Measurements from ENCODE around the gene MAPK10. TPM values are rescaled to one million over a fixed set of nuclear protein-coding genes. Genes with fewer than 3 reads are reported as not detected.

Gene MAPK10
- total RNA-seq, 1 experiment from 2014 or later, result 6.8 TPM

- intact Hi-C loops (cut with micrococcal nuclease; ENCODE audit: unreplicated experiment), result no loop called here
- TF ChIP-seq CTCF (conservative IDR thresholded peaks at IDR 0.05; ENCODE audit: low read depth, low read length) (no peak), EZH2 (IDR thresholded peaks at IDR 0.05; ENCODE audit: borderline replicate concordance, low read depth, low read length, poor library complexity, severe bottlenecking) (no peak)
- ChIA-PET CTCF (no interaction called here), POLR2A (ENCODE audit: low non-redundant PET) (no interaction called here)
- no TSS peak for BruUV-seq (replicated peaks)
- DNase-seq (ENCODE audit: low spot score), result no peak
- H3K9me3 ChIP-seq (ENCODE audit: low read depth, low read length, poor library complexity, severe bottlenecking), result no peaks in the 10 kb centered on the region
- no peak overlapping the region for H3K27ac ChIP-seq (ENCODE audit: low read depth, low read length, poor library complexity, severe bottlenecking)
- H3K4me3 ChIP-seq (ENCODE audit: low read depth, low read length, poor library complexity, severe bottlenecking), result no peak overlapping the region
- no peaks in the 10 kb centered on the region for H3K36me3 ChIP-seq (ENCODE audit: insufficient read depth, low read length, poor library complexity, severe bottlenecking)
- H3K4me1 ChIP-seq (ENCODE audit: insufficient read depth, low read length, poor library complexity, severe bottlenecking), result no peaks in the 10 kb centered on the region
- H3K27me3 ChIP-seq (replicated peaks; ENCODE audit: insufficient read depth, low read depth, low read length, poor library complexity), result no peaks in the 10 kb centered on the region
Observed at GRCh38 chr4:86203176-86203575, 156.7 kb downstream of the MAPK10 start.

GRCh38 chr4:86185659-86186058 lies 174.2 kb downstream of the MAPK10 start:
- no peaks in the 10 kb centered on the region for H3K36me3 ChIP-seq (ENCODE audit: insufficient read depth, low read length, poor library complexity, severe bottlenecking)
- no peaks in the 10 kb centered on the region for H3K9me3 ChIP-seq (ENCODE audit: low read depth, low read length, poor library complexity, severe bottlenecking)

GRCh38 chr4:86184901-86185285 lies 175.0 kb downstream of the MAPK10 start:
- Histone ChIP-seq H3K27ac (ENCODE audit: low read depth, low read length, poor library complexity, severe bottlenecking) (no peak overlapping the region), H3K4me3 (ENCODE audit: low read depth, low read length, poor library complexity, severe bottlenecking) (no peak overlapping the region), H3K36me3 (ENCODE audit: insufficient read depth, low read length, poor library complexity, severe bottlenecking) (no peaks in the 10 kb centered on the region), H3K27me3 (replicated peaks; ENCODE audit: insufficient read depth, low read depth, low read length, poor library complexity) (no peaks in the 10 kb centered on the region), H3K4me1 (ENCODE audit: insufficient read depth, low read length, poor library complexity, severe bottlenecking) (no peaks in the 10 kb centered on the region), H3K9me3 (ENCODE audit: low read depth, low read length, poor library complexity, severe bottlenecking) (no peaks in the 10 kb centered on the region)
- DNase-seq (ENCODE audit: low spot score), result no peak
- POLR2A ChIA-PET (ENCODE audit: low non-redundant PET), result no interaction called here
- no TSS peak for BruUV-seq (replicated peaks)
- intact Hi-C loops (cut with micrococcal nuclease; ENCODE audit: unreplicated experiment), result no loop called here
- TF ChIP-seq EZH2 (IDR thresholded peaks at IDR 0.05; ENCODE audit: borderline replicate concordance, low read depth, low read length, poor library complexity, severe bottlenecking) (no peak), CTCF (conservative IDR thresholded peaks at IDR 0.05; ENCODE audit: low read depth, low read length) (no peak)
- CTCF ChIA-PET, result no interaction called here

More at GRCh38 chr4:86185659-86186058, 174.2 kb downstream of the MAPK10 start:
- intact Hi-C loops (cut with micrococcal nuclease; ENCODE audit: unreplicated experiment), result no loop called here
- no peaks in the 10 kb centered on the region for H3K4me1 ChIP-seq (ENCODE audit: insufficient read depth, low read length, poor library complexity, severe bottlenecking)
- POLR2A ChIA-PET (ENCODE audit: low non-redundant PET), result no interaction called here
- BruUV-seq (replicated peaks), result no TSS peak
- H3K4me3 ChIP-seq (ENCODE audit: low read depth, low read length, poor library complexity, severe bottlenecking), result no peak overlapping the region
- no peaks in the 10 kb centered on the region for H3K27me3 ChIP-seq (replicated peaks; ENCODE audit: insufficient read depth, low read depth, low read length, poor library complexity)
- DNase-seq (ENCODE audit: low spot score), result no peak
- TF ChIP-seq CTCF (conservative IDR thresholded peaks at IDR 0.05; ENCODE audit: low read depth, low read length) (no peak), EZH2 (IDR thresholded peaks at IDR 0.05; ENCODE audit: borderline replicate concordance, low read depth, low read length, poor library complexity, severe bottlenecking) (no peak)
- H3K27ac ChIP-seq (ENCODE audit: low read depth, low read length, poor library complexity, severe bottlenecking), result no peak overlapping the region
- CTCF ChIA-PET, result no interaction called here
